H1 (cell line): ENCODE results near the gene CMTR2. TPM values are rescaled to one million over a fixed set of nuclear protein-coding genes. Genes with fewer than 3 reads are reported as not detected.

Experiments
- CTCF ChIA-PET: fragments of 300-600 bp; sonication (Branson Sonifier 250); formaldehyde crosslinking; loops from one replicate; lab custom pipeline; 2021; ENCODE audit not compliant: partially characterized antibody; lab: Charles Lee
- POLR2A ChIA-PET: fragments of 300-600 bp; sonication (Branson Sonifier 250); formaldehyde crosslinking; loops from one replicate; lab custom pipeline; 2021; ENCODE audit warnings: inconsistent platforms; ENCODE audit not compliant: partially characterized antibody; lab: Charles Lee
- DNase-seq, 2 experiments: peaks; one replicate each; pipeline versions ENCODE4 v3.0.0 to v3.0.0-alpha.2; 2010 to 2022; ENCODE audit warnings: low spot score in 2 of 2, low read depth in 1 of 2, mixed read lengths in 1 of 2
- FAIRE-seq: peaks from 2 replicates; lab custom pipeline; 2011; peaks lifted over from hg19 to GRCh38; lab: Jason Lieb, UNC
- H2AFZ ChIP-seq: 2 replicates; pipeline ENCODE4 v1.8.1; 2012; ENCODE audit warnings: low read length, inconsistent platforms
- H2AK5ac ChIP-seq: 2 replicates; pipeline ENCODE4 v1.6.1; 2013; ENCODE audit warnings: low read depth, low read length
- H2BK120ac ChIP-seq: replicated peaks from 2 replicates; pipeline ENCODE3; 2013; ENCODE audit warnings: low read depth, low read length, inconsistent platforms
- H2BK12ac ChIP-seq: 2 replicates; pipeline ENCODE4 v1.6.1; 2013; ENCODE audit warnings: low read depth, low read length
- H2BK15ac ChIP-seq: 2 replicates; pipeline ENCODE4 v1.6.1; 2013; ENCODE audit warnings: low read length
- H2BK20ac ChIP-seq: 2 replicates; pipeline ENCODE4 v1.6.1; 2013; ENCODE audit warnings: low read length
- H2BK5ac ChIP-seq: 2 replicates; pipeline ENCODE4 v1.6.1; 2013; ENCODE audit warnings: low read depth, low read length
- H3K14ac ChIP-seq: 2 replicates; pipeline ENCODE4 v1.6.1; 2013; ENCODE audit warnings: inconsistent platforms; ENCODE audit not compliant: insufficient read length
- H3K18ac ChIP-seq: 2 replicates; pipeline ENCODE4 v1.6.1; 2013; ENCODE audit warnings: low read length; ENCODE audit errors: extremely low read depth
- H3K23ac ChIP-seq: 2 replicates; pipeline ENCODE4 v1.6.1; 2013; ENCODE audit warnings: inconsistent platforms; ENCODE audit not compliant: insufficient read length
- H3K23me2 ChIP-seq: 2 replicates; pipeline ENCODE4 v1.6.1; 2013; ENCODE audit warnings: low read depth, low read length
- H3K27ac ChIP-seq: 2 replicates; pipeline ENCODE4 v1.6.1; 2011; ENCODE audit warnings: low read depth, low read length, inconsistent platforms
- H3K27me3 ChIP-seq, 4 experiments: replicated peaks in 1 of 4; 1 replicate in 1 of 4; 2 replicates in 3 of 4; pipeline versions ENCODE4 v1.6.1 to v1.8.1; 2011 to 2013; ENCODE audit warnings: low read length in 3 of 4, mild to moderate bottlenecking in 3 of 4, inconsistent platforms in 2 of 4, mixed read lengths in 2 of 4, moderate library complexity in 1 of 4; ENCODE audit not compliant: control insufficient read depth in 3 of 4, insufficient read depth in 3 of 4; ENCODE audit errors: extremely low read depth in 1 of 4
- H3K36me3 ChIP-seq, 4 experiments: 2 replicates each; pipeline versions ENCODE4 v1.6.1 to v1.8.1; 2011 to 2013; ENCODE audit warnings: mild to moderate bottlenecking in 4 of 4, low read length in 3 of 4, moderate library complexity in 2 of 4, control low read depth in 1 of 4, inconsistent platforms in 1 of 4; ENCODE audit not compliant: insufficient read depth in 4 of 4, control insufficient read depth in 2 of 4
- H3K4ac ChIP-seq: replicated peaks from 2 replicates; pipeline ENCODE3; 2013; ENCODE audit warnings: low read length, low read depth, mixed read lengths, inconsistent platforms; ENCODE audit not compliant: insufficient read length
- H3K4me1 ChIP-seq, 4 experiments: replicated peaks in 1 of 4; 1 replicate in 1 of 4; 2 replicates in 3 of 4; pipeline versions ENCODE4 v1.6.1 to v1.8.1; 2011 to 2013; ENCODE audit warnings: low read length in 3 of 4, inconsistent platforms in 2 of 4, mixed read lengths in 1 of 4; ENCODE audit not compliant: insufficient read depth in 4 of 4, control insufficient read depth in 3 of 4
- H3K4me2 ChIP-seq, 2 experiments: 2 replicates each; pipeline versions ENCODE4 v1.6.1 to v1.8.1; 2011 to 2013; ENCODE audit warnings: low read depth in 2 of 2, low read length in 2 of 2, control low read depth in 1 of 2, inconsistent platforms in 1 of 2, mild to moderate bottlenecking in 1 of 2; ENCODE audit not compliant: insufficient read depth in 1 of 2
- H3K4me3 ChIP-seq, 4 experiments: fragments of 200-600, 300-600 bp in 1 of 4; sonication (generic), shearing (Covaris generic), sonication (Bioruptor Twin) in 1 of 4; 2 replicates each; pipeline versions ENCODE4 v1.5.1 to v1.8.1; 2011 to 2016; ENCODE audit warnings: low read length in 4 of 4, low read depth in 3 of 4, control low read depth in 2 of 4, inconsistent platforms in 2 of 4, mild to moderate bottlenecking in 2 of 4, mixed read lengths in 1 of 4, moderate library complexity in 1 of 4; ENCODE audit not compliant: insufficient read depth in 2 of 4; ENCODE audit errors: extremely low read depth in 1 of 4
- H3K56ac ChIP-seq: replicated peaks from 2 replicates; pipeline ENCODE3; 2013; ENCODE audit warnings: low read depth, mild to moderate bottlenecking, mixed read lengths, low read length, inconsistent platforms; ENCODE audit not compliant: insufficient read length
- H3K79me1 ChIP-seq: 2 replicates; pipeline ENCODE4 v1.6.1; 2013; ENCODE audit warnings: low read depth, low read length, control low read depth
- H3K79me2 ChIP-seq, 2 experiments: 2 replicates each; pipeline versions ENCODE4 v1.6.1 to v1.8.1; 2012 to 2013; ENCODE audit warnings: low read length in 2 of 2, mild to moderate bottlenecking in 2 of 2, inconsistent platforms in 1 of 2; ENCODE audit not compliant: insufficient read depth in 2 of 2, control insufficient read depth in 1 of 2
- H3K9ac ChIP-seq, 4 experiments: replicated peaks in 1 of 4; 1 replicate in 1 of 4; 2 replicates in 3 of 4; pipeline versions ENCODE4 v1.6.1 to v1.8.1; 2011 to 2013; ENCODE audit warnings: low read depth in 3 of 4, low read length in 3 of 4, control low read depth in 2 of 4, mild to moderate bottlenecking in 2 of 4, moderate library complexity in 2 of 4, inconsistent platforms in 1 of 4; ENCODE audit errors: extremely low read depth in 1 of 4
- H3K9me3 ChIP-seq, 2 experiments: 2 replicates each; pipeline versions ENCODE4 v1.6.1 to v1.8.1; 2012 to 2013; ENCODE audit warnings: mild to moderate bottlenecking in 2 of 2, moderate library complexity in 2 of 2, control low read depth in 1 of 2, inconsistent platforms in 1 of 2, low read depth in 1 of 2, low read length in 1 of 2, mixed read lengths in 1 of 2; ENCODE audit not compliant: insufficient read depth in 2 of 2
- H4K20me1 ChIP-seq, 2 experiments: replicated peaks in 1 of 2; 2 replicates each; pipeline versions ENCODE3 to v1.8.1; 2011 to 2013; ENCODE audit warnings: inconsistent platforms in 2 of 2, low read length in 2 of 2, mild to moderate bottlenecking in 1 of 2; ENCODE audit not compliant: insufficient read depth in 2 of 2, control insufficient read depth in 1 of 2
- H4K5ac ChIP-seq: 2 replicates; pipeline ENCODE4 v1.6.1; 2013; ENCODE audit warnings: low read length, low read depth, mixed read lengths, inconsistent platforms; ENCODE audit not compliant: insufficient read length
- H4K8ac ChIP-seq: 2 replicates; pipeline ENCODE4 v1.8.0; 2013; ENCODE audit warnings: mild to moderate bottlenecking, moderate library complexity, low read length, inconsistent platforms; ENCODE audit not compliant: insufficient read depth; ENCODE audit errors: extremely low read depth
- H4K91ac ChIP-seq: replicated peaks from 2 replicates; pipeline ENCODE3; 2013; ENCODE audit warnings: low read length, mixed read lengths, inconsistent platforms; ENCODE audit not compliant: insufficient read length
- BACH1 ChIP-seq: IDR thresholded peaks from 2 replicates; pipeline ENCODE4 v1.6.1; 2012; ENCODE audit warnings: low read length, improper control_type of control experiment
- CHD2 ChIP-seq: IDR thresholded peaks from 2 replicates; pipeline ENCODE4 v1.6.1; 2012; ENCODE audit warnings: low read length, improper control_type of control experiment
- GABPA ChIP-seq: IDR thresholded peaks from 2 replicates; pipeline ENCODE4 v1.6.1; 2011; ENCODE audit warnings: mild to moderate bottlenecking, low read length, moderate library complexity, borderline replicate concordance; ENCODE audit not compliant: insufficient read depth
- GTF2F1 ChIP-seq: IDR thresholded peaks from 2 replicates; pipeline ENCODE4 v1.6.1; 2012; ENCODE audit warnings: low read depth, low read length, improper control_type of control experiment, borderline replicate concordance
- HDAC6 ChIP-seq: IDR thresholded peaks from one replicate; pipeline ENCODE4 v1.7.1; 2012; ENCODE audit warnings: low read depth, mild to moderate bottlenecking, inconsistent platforms, low read length, moderate library complexity
- KDM1A ChIP-seq: fragments of 200-600, 300-600 bp; sonication (generic); IDR thresholded peaks from 2 replicates; pipeline ENCODE4 v1.7.1; 2016; ENCODE audit warnings: mild to moderate bottlenecking, low read length, borderline replicate concordance
- PHF8 ChIP-seq: fragments of 200-600 bp; sonication (generic); conservative IDR thresholded peaks from 2 replicates; pipeline ENCODE4 v1.7.1; 2012; ENCODE audit warnings: low read depth, mild to moderate bottlenecking, inconsistent platforms, low read length, moderate library complexity
- RBBP5 ChIP-seq: IDR thresholded peaks from 2 replicates; pipeline ENCODE4 v1.7.1; 2012; ENCODE audit warnings: low read depth, mild to moderate bottlenecking, inconsistent platforms, low read length, moderate library complexity, borderline replicate concordance
- RXRA ChIP-seq: IDR thresholded peaks from 2 replicates; pipeline ENCODE4 v1.6.1; 2011; ENCODE audit warnings: low read depth, mild to moderate bottlenecking, low read length, moderate library complexity; ENCODE audit not compliant: insufficient read depth
- SIRT6 ChIP-seq: IDR thresholded peaks from one replicate; pipeline ENCODE4 v1.7.1; 2012; ENCODE audit warnings: low read length, inconsistent platforms
- SP4 ChIP-seq: IDR thresholded peaks from 2 replicates; pipeline ENCODE4 v1.6.1; 2012; ENCODE audit warnings: low read length, inconsistent platforms
- SRF ChIP-seq: IDR thresholded peaks from 2 replicates; pipeline ENCODE4 v1.6.1; 2011; ENCODE audit warnings: mild to moderate bottlenecking, low read depth, low read length, moderate library complexity
- TBP ChIP-seq: IDR thresholded peaks from 2 replicates; pipeline ENCODE4 v1.6.1; 2011; ENCODE audit warnings: low read depth, low read length, improper control_type of control experiment
- YY1 ChIP-seq: IDR thresholded peaks from 2 replicates; pipeline ENCODE4 v1.6.1; 2011; ENCODE audit warnings: low read depth, mild to moderate bottlenecking, low read length
- WGBS, 2 experiments: shearing (Covaris generic) in 1 of 2; methylation state at CpG; one replicate each; pipeline versions ENCODE4 v1.1.6 to v1.1.7; 2013 to 2015; ENCODE audit warnings: low lambda C conversion rate in 2 of 2, mixed read lengths in 2 of 2, inconsistent platforms in 1 of 2, low coverage in 1 of 2, missing lambda C conversion rate in 1 of 2; ENCODE audit not compliant: insufficient replicate concordance in 2 of 2, insufficient coverage in 1 of 2, insufficient read length in 1 of 2; ENCODE audit errors: extremely low coverage in 1 of 2, missing lambda C conversion rate in 1 of 2; 5-methylcytosine and 5-hydroxymethylcytosine counted together
- polyA plus RNA-seq, 7 experiments: library from polyadenylated mRNA; depleted of rRNA in 3 of 7; stranded (reverse) in 5 of 7; unstranded in 2 of 7; fragments of >200 nt in 5 of 7; fragments of 200-250 nt in 2 of 7; gene quantifications; 1 replicate in 5 of 7; 2 replicates in 1 of 7; 4 replicates in 1 of 7; pipeline versions ENCODE4 v1.2.1 to v1.2.3, GENCODE V29; 2011 to 2013; ENCODE audit warnings: missing spikeins in 2 of 7, mixed read lengths in 2 of 7
- total RNA-seq: library from RNA; stranded (reverse); fragmentation: NEBNext Ultra II Directional; extraction: Animal tissue kit (Norgen Biotek cat#: 25700); gene quantifications from 2 replicates; pipeline ENCODE4 v1.2.1, GENCODE V29; 2021

Gene CMTR2
- total and polyA plus RNA-seq, 2 of the 8 experiments (the other 6 are each of a cell fraction or from before 2014, with no cell fraction given) = 8.5 to 12.8 TPM

- no peak overlapping the region for H4K5ac ChIP-seq
- ChIA-PET CTCF (interaction anchor here (0.8 to 1.4 kb wide), 3 partner anchors 10 to 75 kb away, joined by 3 to 6 read pairs (median 3); no protein-coding TSS in a partner anchor), POLR2A (no interaction called here)
- no peak overlapping the region for H3K27ac ChIP-seq
- no peak overlapping the region for H3K4me2 ChIP-seq
- H3K36me3 ChIP-seq = no peaks in the 10 kb centered on the region
- H3K18ac ChIP-seq = no peak overlapping the region
- WGBS, 2 experiments = 78% methylated on average over 1 of the region's 1 CpG; no CpG with 5 or more reads in 1 of the 2 experiments
- H3K4me3 ChIP-seq = no peak overlapping the region
- H2AK5ac ChIP-seq = no peak overlapping the region
- DNase-seq = no peak
- H3K23ac ChIP-seq = no peak overlapping the region
- H3K56ac ChIP-seq = no peak overlapping the region
- TF ChIP-seq SP4 = no peak
- no peak for TF ChIP-seq RXRA
- no peak for TF ChIP-seq YY1
- no peak for TF ChIP-seq RBBP5
- no peak for TF ChIP-seq GTF2F1
- TF ChIP-seq SRF = no peak
- no peak for TF ChIP-seq KDM1A
- TF ChIP-seq BACH1 = no peak
- no peak for TF ChIP-seq GABPA
- no peak for TF ChIP-seq CHD2
- TF ChIP-seq PHF8 = no peak
- TF ChIP-seq HDAC6 = no peak
- no peak for TF ChIP-seq SIRT6
- TF ChIP-seq TBP = no peak
- H3K14ac ChIP-seq = no peak overlapping the region
- H3K4me1 ChIP-seq = no peaks in the 10 kb centered on the region
- H2BK15ac ChIP-seq = no peak overlapping the region
- FAIRE-seq = no peak
- no peaks in the 10 kb centered on the region; a peak in 1 of 7 replicates for H3K27me3 ChIP-seq
- no peak overlapping the region for H3K9ac ChIP-seq
- H4K91ac ChIP-seq = no peak overlapping the region
- H2AFZ ChIP-seq = 0 out of 2 replicates have a peak overlapping the region, but pooled peaks have one; percentile 10
- no peak overlapping the region for H2BK5ac ChIP-seq
- no peaks in the 10 kb centered on the region for H3K79me1 ChIP-seq
- H3K79me2 ChIP-seq = no peaks in the 10 kb centered on the region
- no peaks in the 10 kb centered on the region for H3K23me2 ChIP-seq
- no peak overlapping the region for H4K8ac ChIP-seq
- H3K9me3 ChIP-seq = no peaks in the 10 kb centered on the region
- no peak overlapping the region for H2BK12ac ChIP-seq
- no peak overlapping the region for H3K4ac ChIP-seq
- H2BK120ac ChIP-seq = no peak overlapping the region
- H4K20me1 ChIP-seq = peaks cover 0 to 2% of the 10 kb centered on the region in 2 experiments
- H2BK20ac ChIP-seq = no peak overlapping the region
Observed at GRCh38 chr16:71337631-71338030, 48.4 kb upstream of the CMTR2 start.
